Loucy (cell line): ENCODE results near the gene TSPO.

ENCODE experiments used
- CTCF ChIP-seq: fragments of 200-600 bp; sonication (generic); conservative IDR thresholded peaks from 2 replicates; pipeline ENCODE4 v1.5.1; 2014; ENCODE audit warnings: mild to moderate bottlenecking, antibody characterized with exemption, low read length
- EZH2phosphoT487 ChIP-seq: fragments of 200-600 bp; IDR thresholded peaks from 2 replicates; pipeline ENCODE4 v1.6.1; 2018; ENCODE audit warnings: antibody characterized with exemption, mild to moderate bottlenecking, moderate library complexity, borderline replicate concordance

GRCh38 chr22:43148581-43148980 is 2.8 kb upstream of the TSPO start:
- TF ChIP-seq CTCF (no peak), EZH2phosphoT487 (no peak)
